H9 (cell line): ENCODE data around the gene ATP5IF1. TPM values are rescaled to one million over a fixed set of nuclear protein-coding genes. Genes with fewer than 3 reads are reported as not detected.

Experiments
- DNase-seq: peaks from one replicate; pipeline ENCODE4 v3.0.0-alpha.2; 2017
- H2AFZ ChIP-seq: one replicate; pipeline ENCODE4 v1.6.1; 2013; ENCODE audit warnings: mild to moderate bottlenecking, low read length, control low read depth, moderate library complexity
- H2AK5ac ChIP-seq: 2 replicates; pipeline ENCODE4 v1.6.1; 2013; ENCODE audit warnings: low read length, control low read depth, mixed read lengths; ENCODE audit not compliant: insufficient read length
- H2BK120ac ChIP-seq: one replicate; pipeline ENCODE4 v1.6.1; 2013; ENCODE audit warnings: low read depth, mild to moderate bottlenecking, low read length, control low read depth, inconsistent platforms; ENCODE audit not compliant: poor library complexity, severe bottlenecking
- H2BK12ac ChIP-seq: 2 replicates; pipeline ENCODE4 v1.6.1; 2013; ENCODE audit warnings: low read length, control low read depth, mixed read lengths, low read depth; ENCODE audit not compliant: insufficient read length
- H2BK15ac ChIP-seq: 2 replicates; pipeline ENCODE4 v1.6.1; 2013; ENCODE audit warnings: low read depth, low read length, control low read depth
- H2BK20ac ChIP-seq: one replicate; pipeline ENCODE4 v1.6.1; 2013; ENCODE audit warnings: low read depth, mild to moderate bottlenecking, low read length, control low read depth, inconsistent platforms; ENCODE audit not compliant: poor library complexity, severe bottlenecking
- H2BK5ac ChIP-seq: 2 replicates; pipeline ENCODE4 v1.6.1; 2013; ENCODE audit warnings: low read length, control low read depth, mixed read lengths; ENCODE audit not compliant: insufficient read length
- H3K14ac ChIP-seq: 2 replicates; pipeline ENCODE4 v1.6.1; 2013; ENCODE audit warnings: low read length, control low read depth; ENCODE audit not compliant: insufficient read depth
- H3K18ac ChIP-seq: 2 replicates; pipeline ENCODE4 v1.6.1; 2013; ENCODE audit warnings: low read depth, mild to moderate bottlenecking, mixed read lengths, low read length, control low read depth; ENCODE audit not compliant: insufficient read length
- H3K23ac ChIP-seq: 2 replicates; pipeline ENCODE4 v1.6.1; 2013; ENCODE audit warnings: low read length, control low read depth, mixed read lengths, low read depth; ENCODE audit not compliant: insufficient read length
- H3K23me2 ChIP-seq: 2 replicates; pipeline ENCODE4 v1.6.1; 2013; ENCODE audit warnings: low read depth, mild to moderate bottlenecking, mixed read lengths, low read length, control low read depth; ENCODE audit not compliant: insufficient read length, poor library complexity, severe bottlenecking
- H3K27ac ChIP-seq: 2 replicates; pipeline ENCODE4 v1.5.1; 2013; ENCODE audit warnings: low read length, control low read depth, mixed read lengths, low read depth; ENCODE audit not compliant: insufficient read length
- H3K27me3 ChIP-seq: 2 replicates; pipeline ENCODE4 v1.6.1; 2013; ENCODE audit warnings: low read length, control low read depth, inconsistent platforms; ENCODE audit not compliant: insufficient read depth
- H3K4ac ChIP-seq: 2 replicates; pipeline ENCODE4 v1.6.1; 2013; ENCODE audit warnings: low read depth, mild to moderate bottlenecking, control low read depth, inconsistent platforms, low read length, moderate library complexity
- H3K4me1 ChIP-seq: 2 replicates; pipeline ENCODE4 v1.6.1; 2013; ENCODE audit warnings: low read length, control low read depth, inconsistent platforms; ENCODE audit not compliant: insufficient read depth
- H3K4me2 ChIP-seq: 2 replicates; pipeline ENCODE4 v1.6.1; 2013; ENCODE audit warnings: low read length, control low read depth, mixed read lengths; ENCODE audit not compliant: insufficient read length, insufficient read depth
- H3K56ac ChIP-seq: 2 replicates; pipeline ENCODE4 v1.6.1; 2013; ENCODE audit warnings: low read depth, mild to moderate bottlenecking, mixed read lengths, low read length, control low read depth; ENCODE audit not compliant: insufficient read length
- H3K79me1 ChIP-seq: 2 replicates; pipeline ENCODE4 v1.6.1; 2013; ENCODE audit warnings: low read depth, mild to moderate bottlenecking, moderate library complexity, low read length, control low read depth, inconsistent platforms; ENCODE audit not compliant: insufficient read depth, poor library complexity, severe bottlenecking
- H3K79me2 ChIP-seq: 2 replicates; pipeline ENCODE4 v1.6.1; 2013; ENCODE audit warnings: low read length, control low read depth, inconsistent platforms; ENCODE audit not compliant: insufficient read depth
- H3K9ac ChIP-seq: 2 replicates; pipeline ENCODE4 v1.6.1; 2013; ENCODE audit warnings: low read length, control low read depth, mixed read lengths; ENCODE audit not compliant: insufficient read length; ENCODE audit errors: extremely low read depth
- H3K9me3 ChIP-seq: one replicate; pipeline ENCODE4 v1.6.1; 2013; ENCODE audit warnings: low read depth, low read length, inconsistent platforms; ENCODE audit not compliant: control insufficient read depth
- H3T11ph ChIP-seq: one replicate; pipeline ENCODE4 v1.6.1; 2013; ENCODE audit warnings: mild to moderate bottlenecking, low read length, control low read depth, inconsistent platforms
- H4K20me1 ChIP-seq: one replicate; pipeline ENCODE4 v1.6.1; 2013; ENCODE audit not compliant: control insufficient read depth, insufficient read length, insufficient read depth
- H4K5ac ChIP-seq: 2 replicates; pipeline ENCODE4 v1.6.1; 2013; ENCODE audit warnings: low read depth, mild to moderate bottlenecking, mixed read lengths, low read length, control low read depth; ENCODE audit not compliant: insufficient read length
- H4K8ac ChIP-seq: replicated peaks from 2 replicates; pipeline ENCODE4 v1.6.1; 2013; ENCODE audit warnings: low read length, control low read depth, mixed read lengths, low read depth; ENCODE audit not compliant: insufficient read length
- H4K91ac ChIP-seq: 2 replicates; pipeline ENCODE4 v1.6.1; 2013; ENCODE audit warnings: low read depth, mild to moderate bottlenecking, moderate library complexity, mixed read lengths, low read length, control low read depth; ENCODE audit not compliant: insufficient read length
- H3K27ac Mint-ChIP-seq, 3 experiments: 2 replicates in 2 of 3; 3 replicates in 1 of 3; pipeline ENCODE4 v1.8.0; 2020 to 2021; ENCODE audit warnings: mixed read lengths in 3 of 3, mild to moderate bottlenecking in 1 of 3, moderate library complexity in 1 of 3
- H3K27me3 Mint-ChIP-seq: 2 replicates; pipeline ENCODE4 v1.8.0; 2021; ENCODE audit warnings: low read depth, mild to moderate bottlenecking, moderate library complexity, mixed read lengths
- H3K36me3 Mint-ChIP-seq, 3 experiments: 2 replicates in 2 of 3; 3 replicates in 1 of 3; pipeline ENCODE4 v1.8.0; 2020 to 2021; ENCODE audit warnings: low read depth in 3 of 3, mixed read lengths in 3 of 3; ENCODE audit not compliant: insufficient read depth in 1 of 3
- H3K4me1 Mint-ChIP-seq, 2 experiments: 2 replicates each; pipeline ENCODE4 v1.8.0; 2020; ENCODE audit warnings: mixed read lengths in 2 of 2
- H3K4me3 Mint-ChIP-seq, 2 experiments: 2 replicates in 1 of 2; 3 replicates in 1 of 2; pipeline ENCODE4 v1.8.0; 2020 to 2021; ENCODE audit warnings: mild to moderate bottlenecking in 2 of 2, mixed read lengths in 2 of 2, moderate library complexity in 1 of 2
- H3K9me3 Mint-ChIP-seq, 2 experiments: 2 replicates in 1 of 2; 3 replicates in 1 of 2; pipeline ENCODE4 v1.8.0; 2020; ENCODE audit warnings: mild to moderate bottlenecking in 2 of 2, mixed read lengths in 2 of 2, moderate library complexity in 1 of 2
- CTCF ChIP-seq: fragments of 200-600 bp; sonication (generic); conservative IDR thresholded peaks from 3 replicates; pipeline ENCODE4 v1.8.0; 2021; ENCODE audit warnings: antibody characterized with exemption, mild to moderate bottlenecking
- WGBS: extraction: QIAGEN DNeasy Blood & Tissue Kit; methylation state at CpG from one replicate; pipeline ENCODE4 v1.1.7; 2013; ENCODE audit warnings: missing lambda C conversion rate, low lambda C conversion rate, mixed read lengths; ENCODE audit not compliant: insufficient read length; ENCODE audit errors: extremely low coverage; 5-methylcytosine and 5-hydroxymethylcytosine counted together
- total RNA-seq: library from RNA; stranded (reverse); gene quantifications from 2 replicates; pipeline ENCODE4 v1.2.1, GENCODE V29; 2021

Gene ATP5IF1
- total RNA-seq, 1 experiment from 2014 or later: 257 TPM

DNA sequence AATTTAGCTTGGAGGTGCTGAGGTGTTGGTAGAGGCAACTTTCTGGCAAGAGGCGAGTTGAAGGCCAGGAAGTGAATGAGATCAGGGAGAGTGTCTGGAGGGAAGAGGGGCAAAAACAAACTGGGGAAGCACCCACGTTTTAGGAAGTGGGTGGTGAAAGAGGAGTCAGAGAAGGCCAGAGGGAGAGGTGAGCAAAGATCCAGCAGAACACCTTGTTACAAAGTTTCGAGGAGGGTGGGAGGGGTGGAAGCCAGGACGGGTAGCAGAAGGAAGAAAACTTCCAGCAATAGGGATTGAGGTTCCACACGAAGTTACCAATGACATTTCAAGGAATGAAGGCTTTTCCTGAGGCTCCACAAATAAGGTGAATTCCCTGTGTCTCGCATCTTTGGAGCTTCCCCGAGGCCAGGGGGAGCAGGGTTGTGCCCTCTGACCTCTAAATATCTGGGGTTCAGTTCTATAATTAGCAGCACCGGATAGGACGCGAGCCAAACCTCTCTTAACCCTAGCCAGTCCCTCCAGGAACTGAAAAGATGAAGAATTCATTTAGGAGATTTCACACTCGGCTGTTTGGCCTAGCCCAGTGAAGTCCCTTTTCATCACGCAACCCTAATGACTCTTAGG is 22.8 kb downstream of the ATP5IF1 start:
- peak overlapping the region in 2 of 3 experiments; percentile 18 to 81; a peak in 4 of 7 replicates for H3K27ac Mint-ChIP-seq
- H3T11ph ChIP-seq: no peak overlapping the region
- H3K4me2 ChIP-seq: peak overlapping the region; percentile 40
- no peak overlapping the region for H3K18ac ChIP-seq
- no peak overlapping the region for H2BK120ac ChIP-seq
- peaks cover 28 to 30% of the 10 kb centered on the region in 2 experiments for H3K4me1 Mint-ChIP-seq
- no peak overlapping the region for H3K56ac ChIP-seq
- H3K23ac ChIP-seq: no peak overlapping the region
- no peaks in the 10 kb centered on the region for H3K9me3 ChIP-seq
- H2BK12ac ChIP-seq: no peak overlapping the region
- H2AK5ac ChIP-seq: no peak overlapping the region
- H3K79me1 ChIP-seq: peaks cover 3% of the 10 kb centered on the region
- no peak overlapping the region for H2BK15ac ChIP-seq
- no peak overlapping the region for H3K4ac ChIP-seq
- H3K4me1 ChIP-seq: no peaks in the 10 kb centered on the region
- no peak for TF ChIP-seq CTCF
- DNase-seq: no peak
- no peak overlapping the region for H2BK5ac ChIP-seq
- H3K27ac ChIP-seq: no peak overlapping the region
- peak overlapping the region; percentile 81 to 83 for H3K4me3 Mint-ChIP-seq
- H2BK20ac ChIP-seq: no peak overlapping the region
- H3K14ac ChIP-seq: no peak overlapping the region
- H3K27me3 Mint-ChIP-seq: no peaks in the 10 kb centered on the region; the same call in 1 of the 2 replicates
- H4K8ac ChIP-seq: no peak overlapping the region
- peaks cover 7% of the 10 kb centered on the region for H3K23me2 ChIP-seq
- no peaks in the 10 kb centered on the region for H4K20me1 ChIP-seq
- H3K27me3 ChIP-seq: no peaks in the 10 kb centered on the region
- H4K5ac ChIP-seq: no peak overlapping the region
- no peak overlapping the region for H4K91ac ChIP-seq
- no peak overlapping the region for H3K9ac ChIP-seq
- H3K36me3 Mint-ChIP-seq: peaks cover 3 to 7% (median 4%) of the 10 kb centered on the region in 3 experiments; a peak in 4 of 7 replicates
- H3K79me2 ChIP-seq: peaks cover 23% of the 10 kb centered on the region; the same call in 1 of the 2 replicates
- no CpG with 5 or more reads among the region's 12 CpGs for WGBS
- no peaks in the 10 kb centered on the region for H3K9me3 Mint-ChIP-seq
- H2AFZ ChIP-seq: no peak overlapping the region
